ENCODE results near the gene ALG1L2.
"Not testable (repeated sequence)": the region's sequence is repeated elsewhere in the genome, so short reads cannot be mapped to it uniquely, and the experiment has no call there.

DNA sequence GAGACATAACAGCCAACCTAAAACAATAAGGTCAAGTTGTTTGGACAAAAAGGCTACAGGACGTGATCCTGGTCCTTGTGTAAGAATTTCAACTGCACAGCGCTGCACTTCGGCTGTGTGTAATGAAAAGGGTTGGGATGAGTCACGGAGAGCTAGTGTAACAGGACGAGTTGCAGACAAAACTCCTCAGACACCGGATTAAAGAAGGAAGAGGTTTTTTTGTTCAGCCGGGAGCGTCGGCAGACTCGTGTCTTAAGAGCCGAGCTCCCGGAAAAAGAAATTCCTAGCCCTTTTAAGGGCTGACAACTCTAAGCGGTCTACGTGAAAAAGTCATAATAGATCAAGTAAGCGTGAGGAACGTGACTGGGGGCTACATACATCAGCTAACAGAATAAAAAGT lies 59.1 kb downstream of the ALG1L2 start:
- not testable (repeated sequence) for TF ChIP-seq CTCF (IDR thresholded peaks at IDR 0.05); POLR2AphosphoS5 (IDR thresholded peaks at IDR 0.05; ENCODE audit: insufficient read depth in 1 of 2, low read depth in 1 of 2)

Data from vagina (tissue), 2 donors.